Body of pancreas (tissue), 4 donors: ENCODE measurements around the gene ENTPD2. TPM values are rescaled to one million over a fixed set of nuclear protein-coding genes. Genes with fewer than 3 reads are reported as not detected.
A peak's percentile ranks its signal among the peaks of the same experiment; 100 is the strongest.

ENCODE experiments used
- ATAC-seq: fragments of 150-250 bp; one replicate; pipeline ENCODE4 v1.9.1; 2016
- DNase-seq, 4 donors: peaks; one replicate each; pipeline ENCODE4 v3.0.0-alpha.2; 2019
- H3K27ac ChIP-seq, 4 donors: fragments of 200-600 bp; sonication (generic); 1 replicate in 3 of 4; 2 replicates in 1 of 4; pipeline versions ENCODE4 v1.5.1 to v1.6.1; 2016 to 2019; ENCODE audit warnings: mild to moderate bottlenecking in 1 of 4, mixed read lengths in 1 of 4, moderate library complexity in 1 of 4
- H3K27me3 ChIP-seq, 2 donors: fragments of 200-600 bp; sonication (generic); one replicate each; pipeline ENCODE4 v1.6.0; 2016; ENCODE audit warnings: mild to moderate bottlenecking in 1 of 2
- H3K36me3 ChIP-seq, 2 donors: fragments of 200-600 bp; sonication (generic); replicated peaks in 1 of 2; 2 replicates each; pipeline ENCODE4 v1.5.1; 2016; ENCODE audit warnings: low read depth in 2 of 2; ENCODE audit not compliant: insufficient read depth in 1 of 2
- H3K4me1 ChIP-seq: fragments of 200-600 bp; sonication (generic); one replicate; pipeline ENCODE4 v1.6.0; 2016
- H3K4me3 ChIP-seq, 2 donors: fragments of 200-600 bp; sonication (generic); 1 replicate in 1 of 2; 2 replicates in 1 of 2; pipeline ENCODE4 v1.5.1; 2016 to 2019
- H3K9me3 ChIP-seq, 3 donors: fragments of 200-600 bp; sonication (generic); 1 replicate in 2 of 3; 2 replicates in 1 of 3; pipeline ENCODE4 v1.5.1; 2016
- POLR2A ChIP-seq, 3 donors: fragments of 450-650 bp; IDR thresholded peaks; one replicate each; pipeline ENCODE4 v1.6.1; 2016; ENCODE audit warnings: antibody characterized with exemption in 3 of 3, mild to moderate bottlenecking in 2 of 3
- WGBS, 2 donors: methylation state at CpG; one replicate each; pipeline ENCODE4 v1.1.5; 2017; 5-methylcytosine and 5-hydroxymethylcytosine counted together
- intact Hi-C: fragments of 100-400 bp; cut with DNase I; formaldehyde crosslinking; loops from one replicate; pipeline ENCODE4 v1.15.1; 2023
- total RNA-seq, 2 donors: library from RNA; depleted of rRNA; stranded (reverse); fragments of >200 nt; gene quantifications; one replicate each; pipeline ENCODE4 v1.1.0, GENCODE V29; 2016
- TF ChIP-seq, protein P1 (sequence below), 7 experiments: fragments of 450-650 bp in 4 of 7; fragments of 200-600 bp in 3 of 7; sonication (generic) in 3 of 7; IDR thresholded peaks; one replicate each; pipeline ENCODE4 v1.5.1; 2016 to 2019; ENCODE audit warnings: antibody characterized with exemption in 7 of 7

Gene ENTPD2
- total RNA-seq, 2 donors from 2014 or later, result 1.3 to 1.6 TPM

- peak; percentile 31 for ATAC-seq
- 35 to 52% methylated on average over 16 to 37 of the region's 38 CpGs for WGBS, 2 donors
- Histone ChIP-seq H3K27ac (no peak overlapping the region), H3K4me3 (no peak overlapping the region), H3K36me3 (no peaks in the 10 kb centered on the region), H3K27me3 (no peaks in the 10 kb centered on the region), H3K4me1 (peaks cover 45% of the 10 kb centered on the region), H3K9me3 (no peaks in the 10 kb centered on the region)
- intact Hi-C loops, result loop anchor here (2.0 kb wide), 1 partner anchor 15 kb away; no protein-coding TSS in a partner anchor
- peak; percentile 77 to 88 (median 81) for DNase-seq
- TF ChIP-seq POLR2A (IDR thresholded peaks at IDR 0.05), result no peak
- TF ChIP-seq, protein P1, sequence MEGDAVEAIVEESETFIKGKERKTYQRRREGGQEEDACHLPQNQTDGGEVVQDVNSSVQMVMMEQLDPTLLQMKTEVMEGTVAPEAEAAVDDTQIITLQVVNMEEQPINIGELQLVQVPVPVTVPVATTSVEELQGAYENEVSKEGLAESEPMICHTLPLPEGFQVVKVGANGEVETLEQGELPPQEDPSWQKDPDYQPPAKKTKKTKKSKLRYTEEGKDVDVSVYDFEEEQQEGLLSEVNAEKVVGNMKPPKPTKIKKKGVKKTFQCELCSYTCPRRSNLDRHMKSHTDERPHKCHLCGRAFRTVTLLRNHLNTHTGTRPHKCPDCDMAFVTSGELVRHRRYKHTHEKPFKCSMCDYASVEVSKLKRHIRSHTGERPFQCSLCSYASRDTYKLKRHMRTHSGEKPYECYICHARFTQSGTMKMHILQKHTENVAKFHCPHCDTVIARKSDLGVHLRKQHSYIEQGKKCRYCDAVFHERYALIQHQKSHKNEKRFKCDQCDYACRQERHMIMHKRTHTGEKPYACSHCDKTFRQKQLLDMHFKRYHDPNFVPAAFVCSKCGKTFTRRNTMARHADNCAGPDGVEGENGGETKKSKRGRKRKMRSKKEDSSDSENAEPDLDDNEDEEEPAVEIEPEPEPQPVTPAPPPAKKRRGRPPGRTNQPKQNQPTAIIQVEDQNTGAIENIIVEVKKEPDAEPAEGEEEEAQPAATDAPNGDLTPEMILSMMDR (IDR thresholded peaks at IDR 0.05), result peak; percentile 21 to 83 (median 67)
These were observed 4.1 kb downstream of the ENTPD2 start for GRCh38 chr9:137049544-137050449.

GRCh38 chr9:137048655-137049543, 5.0 kb downstream of the ENTPD2 start:
- Histone ChIP-seq H3K9me3 (no peaks in the 10 kb centered on the region), H3K36me3 (no peaks in the 10 kb centered on the region), H3K4me3 (no peak overlapping the region), H3K27me3 (no peaks in the 10 kb centered on the region), H3K27ac (no peak overlapping the region), H3K4me1 (peaks cover 45% of the 10 kb centered on the region)
- DNase-seq, result peak in 1 of 4 donors; percentile 45
- WGBS, 2 donors, result 31 to 47% methylated on average over 8 to 61 of the region's 72 CpGs
- ATAC-seq, result no peak
- intact Hi-C loops, result loop anchor here (2.0 kb wide), 1 partner anchor 16 kb away; no protein-coding TSS in a partner anchor
- TF ChIP-seq, protein P1 (IDR thresholded peaks at IDR 0.05), result peak in 1 of 7 experiments; percentile 1
- no peak for TF ChIP-seq POLR2A (IDR thresholded peaks at IDR 0.05)

GRCh38 chr9:137046088-137046787, 7.6 kb downstream of the ENTPD2 start, which contains the start of gene NPDC1:
Gene NPDC1, minus strand, starts transcription at chr9:137046177. Its CDS starts 188 bp downstream, at chr9:137045989.
- intact Hi-C loops, result no loop called here
- Histone ChIP-seq H3K27me3 (no peaks in the 10 kb centered on the region), H3K4me1 (peaks cover 38% of the 10 kb centered on the region), H3K4me3 (peak within 1 kb of the TSS in 1 of 2 donors; percentile 17), H3K36me3 (no peaks in the 10 kb centered on the region), H3K27ac (peak within 1 kb of the TSS in 3 of 4 donors; percentile 15 to 77 (median 54)), H3K9me3 (no peaks in the 10 kb centered on the region)
- TF ChIP-seq, protein P1 (IDR thresholded peaks at IDR 0.05), result peak; percentile 75 to 94 (median 87)
- TF ChIP-seq POLR2A (IDR thresholded peaks at IDR 0.05), result peak in 1 of 3 donors; percentile 16
- peak; percentile 87 to 90 (median 88) for DNase-seq
- ATAC-seq, result peak; percentile 77
- 1% methylated on average over 13 to 56 of the region's 57 CpGs for WGBS, 2 donors
